Measurements from ENCODE around the gene ATF4. TPM values are rescaled to one million over a fixed set of nuclear protein-coding genes. Genes with fewer than 3 reads are reported as not detected.

The ATF4 gene
- total RNA-seq, 1 donor = 590 TPM

- Histone ChIP-seq H4K20me1 (ENCODE audit: insufficient read depth, low read length) (no peaks in the 10 kb centered on the region), H3K27me3 (ENCODE audit: insufficient read depth, low read length) (no peaks in the 10 kb centered on the region), H3K4me1 (ENCODE audit: insufficient read depth, low read length) (peaks cover 16% of the 10 kb centered on the region), H3K9me3 (ENCODE audit: low read depth, low read length) (no peaks in the 10 kb centered on the region), H3K27ac (ENCODE audit: low read depth, low read length) (no peak overlapping the region), H3K79me2 (ENCODE audit: insufficient read depth, low read length) (no peaks in the 10 kb centered on the region), H3K36me3 (ENCODE audit: insufficient read depth, low read length) (no peaks in the 10 kb centered on the region), H3K4me3 (ENCODE audit: insufficient read depth, low read length) (no peak overlapping the region), H2AFZ (ENCODE audit: low read length) (no peak overlapping the region), H3K4me2 (ENCODE audit: insufficient read depth, low read length) (no peak overlapping the region)
- no peak for TF ChIP-seq CTCF (IDR thresholded peaks at IDR 0.05; ENCODE audit: extremely low read depth, low read depth, low read length)
- DNase-seq (ENCODE audit: insufficient read length, low spot score, missing footprints) = peak; percentile 69
Measured at GRCh38 chr22:39491696-39492095, 28.7 kb upstream of the ATF4 start.

GRCh38 chr22:39492186-39492585 is 28.2 kb upstream of the ATF4 start:
- Histone ChIP-seq H3K4me1 (ENCODE audit: insufficient read depth, low read length) (peaks cover 16% of the 10 kb centered on the region), H3K4me3 (ENCODE audit: insufficient read depth, low read length) (no peak overlapping the region), H3K27ac (ENCODE audit: low read depth, low read length) (no peak overlapping the region), H2AFZ (ENCODE audit: low read length) (no peak overlapping the region), H3K9me3 (ENCODE audit: low read depth, low read length) (no peaks in the 10 kb centered on the region), H4K20me1 (ENCODE audit: insufficient read depth, low read length) (no peaks in the 10 kb centered on the region), H3K27me3 (ENCODE audit: insufficient read depth, low read length) (no peaks in the 10 kb centered on the region), H3K79me2 (ENCODE audit: insufficient read depth, low read length) (no peaks in the 10 kb centered on the region), H3K4me2 (ENCODE audit: insufficient read depth, low read length) (no peak overlapping the region), H3K36me3 (ENCODE audit: insufficient read depth, low read length) (no peaks in the 10 kb centered on the region)
- TF ChIP-seq CTCF (IDR thresholded peaks at IDR 0.05; ENCODE audit: extremely low read depth, low read depth, low read length) = no peak
- DNase-seq (ENCODE audit: insufficient read length, low spot score, missing footprints) = no peak

- peak overlapping the region; percentile 12 for H2AFZ ChIP-seq (ENCODE audit: low read length)
- peak; percentile 98 for DNase-seq (ENCODE audit: insufficient read length, low spot score, missing footprints)
- no peaks in the 10 kb centered on the region for H3K9me3 ChIP-seq (ENCODE audit: low read depth, low read length)
- TF ChIP-seq CTCF (IDR thresholded peaks at IDR 0.05; ENCODE audit: extremely low read depth, low read depth, low read length) = no peak
- peak overlapping the region; percentile 67 for H3K27ac ChIP-seq (ENCODE audit: low read depth, low read length)
- no peaks in the 10 kb centered on the region for H3K79me2 ChIP-seq (ENCODE audit: insufficient read depth, low read length)
- no peaks in the 10 kb centered on the region for H4K20me1 ChIP-seq (ENCODE audit: insufficient read depth, low read length)
- H3K27me3 ChIP-seq (ENCODE audit: insufficient read depth, low read length) = no peaks in the 10 kb centered on the region
- peaks cover 16% of the 10 kb centered on the region for H3K4me1 ChIP-seq (ENCODE audit: insufficient read depth, low read length)
- peak overlapping the region; percentile 51 for H3K4me2 ChIP-seq (ENCODE audit: insufficient read depth, low read length)
- no peak overlapping the region for H3K4me3 ChIP-seq (ENCODE audit: insufficient read depth, low read length)
- H3K36me3 ChIP-seq (ENCODE audit: insufficient read depth, low read length) = no peaks in the 10 kb centered on the region
Measured at GRCh38 chr22:39493759-39494158, 26.6 kb upstream of the ATF4 start.

GRCh38 chr22:39494471-39495120 is 25.8 kb upstream of the ATF4 start:
- Histone ChIP-seq H4K20me1 (ENCODE audit: insufficient read depth, low read length) (no peaks in the 10 kb centered on the region), H3K27ac (ENCODE audit: low read depth, low read length) (peak overlapping the region; percentile 67), H3K27me3 (ENCODE audit: insufficient read depth, low read length) (no peaks in the 10 kb centered on the region), H2AFZ (ENCODE audit: low read length) (peak overlapping the region; percentile 12), H3K4me3 (ENCODE audit: insufficient read depth, low read length) (no peak overlapping the region), H3K4me1 (ENCODE audit: insufficient read depth, low read length) (peaks cover 16% of the 10 kb centered on the region), H3K79me2 (ENCODE audit: insufficient read depth, low read length) (no peaks in the 10 kb centered on the region), H3K36me3 (ENCODE audit: insufficient read depth, low read length) (no peaks in the 10 kb centered on the region), H3K4me2 (ENCODE audit: insufficient read depth, low read length) (peak overlapping the region; percentile 51), H3K9me3 (ENCODE audit: low read depth, low read length) (no peaks in the 10 kb centered on the region)
- peak; percentile 73 for DNase-seq (ENCODE audit: insufficient read length, low spot score, missing footprints)
- no peak for TF ChIP-seq CTCF (IDR thresholded peaks at IDR 0.05; ENCODE audit: extremely low read depth, low read depth, low read length)

All from osteoblast (primary cell).